Thoracic aorta (tissue), 2 donors: ENCODE results near the gene DAAM1. TPM values are rescaled to one million over a fixed set of nuclear protein-coding genes. Genes with fewer than 3 reads are reported as not detected.

ENCODE experiments used
- ATAC-seq: fragments of 150-250 bp; one replicate; pipeline ENCODE4 v1.8.0; 2017; ENCODE audit warnings: low read depth; ENCODE audit not compliant: insufficient number of reproducible peaks, low FRiP score
- DNase-seq: peaks from one replicate; pipeline ENCODE4 v3.0.0-alpha.2; 2020; ENCODE audit warnings: low spot score
- H3K27ac ChIP-seq, 2 donors: fragments of 200-600 bp; sonication (generic); 1 replicate in 1 of 2; 2 replicates in 1 of 2; pipeline ENCODE4 v1.5.1; 2016; ENCODE audit warnings: mild to moderate bottlenecking in 2 of 2, moderate library complexity in 2 of 2
- H3K27me3 ChIP-seq: fragments of 200-600 bp; sonication (generic); replicated peaks from 2 replicates; pipeline ENCODE4 v1.6.0; 2016; ENCODE audit warnings: mild to moderate bottlenecking; ENCODE audit not compliant: insufficient read depth
- H3K36me3 ChIP-seq: fragments of 200-600 bp; sonication (generic); one replicate; pipeline ENCODE4 v1.5.1; 2016
- H3K4me1 ChIP-seq, 2 donors: fragments of 200-600 bp; sonication (generic); 1 replicate in 1 of 2; 2 replicates in 1 of 2; pipeline versions ENCODE4 v1.5.1 to v1.6.0; 2016; ENCODE audit warnings: low read depth in 2 of 2, mild to moderate bottlenecking in 1 of 2; ENCODE audit not compliant: control insufficient read depth in 1 of 2
- H3K4me3 ChIP-seq: fragments of 200-600 bp; sonication (generic); 2 replicates; pipeline ENCODE4 v1.5.1; 2016; ENCODE audit warnings: mild to moderate bottlenecking
- H3K9me3 ChIP-seq: fragments of 200-600 bp; sonication (generic); 2 replicates; pipeline ENCODE4 v1.5.1; 2016
- total RNA-seq, 2 donors: library from RNA; depleted of rRNA; stranded (reverse); fragments of >200 nt; gene quantifications; one replicate each; pipeline versions ENCODE4 v1.1.0 to v1.2.3, GENCODE V29; 2016
- TF ChIP-seq, protein P1 (sequence below): fragments of 200-600 bp; sonication (generic); IDR thresholded peaks from one replicate; pipeline ENCODE4 v1.5.1; 2019; ENCODE audit warnings: antibody characterized with exemption

The DAAM1 gene
- total RNA-seq, 2 donors from 2014 or later = 35.9 to 56.6 TPM

DNA sequence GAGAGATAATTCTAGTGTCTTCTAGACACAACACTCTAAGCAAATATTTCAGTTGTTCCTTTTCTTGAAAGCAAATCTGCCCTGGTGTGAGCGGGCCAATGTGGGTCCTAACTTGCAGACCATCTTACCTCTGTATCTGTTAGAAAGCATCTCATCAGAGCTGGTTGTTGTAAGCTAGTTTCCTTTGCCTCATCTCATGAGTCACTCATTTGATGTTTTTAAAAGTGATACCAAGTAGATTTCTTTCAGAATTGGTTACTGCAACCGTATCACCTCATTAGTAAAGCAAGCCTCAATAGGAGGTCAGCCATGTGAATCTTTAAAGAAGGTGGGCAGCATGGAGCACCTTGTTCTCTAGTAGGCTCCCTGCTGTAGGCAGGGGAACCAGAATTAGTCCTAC, 78.6 kb downstream of the DAAM1 start:
- Histone ChIP-seq H3K4me1 (peaks cover 4 to 54% of the 10 kb centered on the region in 2 donors), H3K9me3 (no peaks in the 10 kb centered on the region), H3K4me3 (no peak overlapping the region), H3K36me3 (peaks cover 3% of the 10 kb centered on the region), H3K27me3 (no peaks in the 10 kb centered on the region), H3K27ac (no peak overlapping the region)
- TF ChIP-seq, protein P1, sequence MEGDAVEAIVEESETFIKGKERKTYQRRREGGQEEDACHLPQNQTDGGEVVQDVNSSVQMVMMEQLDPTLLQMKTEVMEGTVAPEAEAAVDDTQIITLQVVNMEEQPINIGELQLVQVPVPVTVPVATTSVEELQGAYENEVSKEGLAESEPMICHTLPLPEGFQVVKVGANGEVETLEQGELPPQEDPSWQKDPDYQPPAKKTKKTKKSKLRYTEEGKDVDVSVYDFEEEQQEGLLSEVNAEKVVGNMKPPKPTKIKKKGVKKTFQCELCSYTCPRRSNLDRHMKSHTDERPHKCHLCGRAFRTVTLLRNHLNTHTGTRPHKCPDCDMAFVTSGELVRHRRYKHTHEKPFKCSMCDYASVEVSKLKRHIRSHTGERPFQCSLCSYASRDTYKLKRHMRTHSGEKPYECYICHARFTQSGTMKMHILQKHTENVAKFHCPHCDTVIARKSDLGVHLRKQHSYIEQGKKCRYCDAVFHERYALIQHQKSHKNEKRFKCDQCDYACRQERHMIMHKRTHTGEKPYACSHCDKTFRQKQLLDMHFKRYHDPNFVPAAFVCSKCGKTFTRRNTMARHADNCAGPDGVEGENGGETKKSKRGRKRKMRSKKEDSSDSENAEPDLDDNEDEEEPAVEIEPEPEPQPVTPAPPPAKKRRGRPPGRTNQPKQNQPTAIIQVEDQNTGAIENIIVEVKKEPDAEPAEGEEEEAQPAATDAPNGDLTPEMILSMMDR = no peak
- DNase-seq = no peak
- no peak for ATAC-seq

DNA sequence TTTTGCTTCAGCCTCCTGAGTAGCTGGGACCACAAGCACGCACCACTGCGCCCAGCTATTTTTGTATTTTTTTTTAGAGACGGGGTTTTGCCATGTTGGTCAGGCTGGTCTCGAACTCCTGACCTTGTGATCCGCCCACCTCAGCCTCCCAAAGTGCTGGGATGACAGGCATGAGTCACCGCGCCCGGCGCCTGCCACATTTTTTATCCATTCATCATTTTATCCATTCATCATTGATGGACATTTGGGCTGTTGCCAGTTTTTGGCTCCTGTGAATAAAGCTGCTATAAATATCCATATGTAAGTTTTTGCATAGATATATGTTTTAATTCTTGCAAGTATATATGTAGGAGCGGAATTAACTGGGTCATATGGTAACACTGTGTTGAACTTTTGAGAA, 79.5 kb downstream of the DAAM1 start:
- Histone ChIP-seq H3K27ac (no peak overlapping the region), H3K4me1 (peaks cover 5 to 55% of the 10 kb centered on the region in 2 donors), H3K36me3 (peaks cover 3% of the 10 kb centered on the region)

DNA sequence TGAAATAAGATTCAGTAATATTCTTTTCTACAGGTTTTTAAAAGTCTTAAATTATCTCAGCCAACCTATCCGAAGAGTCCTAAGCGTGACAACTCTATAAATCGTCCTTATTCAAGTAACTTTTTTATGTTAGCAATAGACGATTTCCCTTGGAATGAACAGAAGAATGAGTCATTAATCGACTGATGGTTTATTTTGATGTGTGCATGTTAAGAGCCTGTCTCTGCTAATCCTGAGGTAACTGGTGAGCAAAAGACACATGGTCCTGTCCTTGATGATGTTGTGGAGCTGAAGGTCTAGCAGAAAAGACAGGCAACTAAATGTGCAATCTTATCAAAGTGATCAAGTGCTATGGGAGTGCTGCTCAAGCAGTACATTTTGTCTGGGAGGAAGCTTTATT, 80.4 kb downstream of the DAAM1 start:
- H3K4me1 ChIP-seq = peaks cover 5 to 54% of the 10 kb centered on the region in 2 donors
- DNase-seq = no peak
- TF ChIP-seq, protein P1 = no peak

More for the DNA sequence above, 79.5 kb downstream of the DAAM1 start:
- Histone ChIP-seq H3K9me3 (no peaks in the 10 kb centered on the region), H3K27me3 (no peaks in the 10 kb centered on the region), H3K4me3 (no peak overlapping the region)
- DNase-seq = no peak
- TF ChIP-seq, protein P1 = no peak
- no peak for ATAC-seq

DNA sequence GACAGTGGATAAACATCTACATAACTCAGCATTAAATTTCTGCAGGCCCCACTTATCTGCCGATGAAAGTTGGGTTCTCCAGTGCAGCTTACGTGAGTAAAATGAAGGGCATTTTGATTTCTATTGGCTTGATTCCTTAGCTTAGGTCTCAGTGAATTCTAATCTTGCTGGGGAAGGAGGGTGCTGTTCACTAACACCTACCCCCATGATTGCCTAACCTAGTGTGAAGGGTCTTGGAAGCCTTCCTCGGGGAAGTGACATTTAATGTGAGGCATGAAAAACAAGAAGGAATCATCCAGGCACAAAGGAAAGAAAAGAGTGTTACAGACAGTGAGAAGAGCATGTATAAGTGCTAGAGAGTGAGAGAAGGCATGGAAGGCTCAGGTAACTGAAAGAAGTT, 81.0 kb downstream of the DAAM1 start:
- Histone ChIP-seq H3K4me3 (no peak overlapping the region), H3K36me3 (no peaks in the 10 kb centered on the region), H3K4me1 (peaks cover 9 to 57% of the 10 kb centered on the region in 2 donors), H3K27ac (peak overlapping the region in 1 of 2 donors; percentile 36), H3K9me3 (no peaks in the 10 kb centered on the region), H3K27me3 (no peaks in the 10 kb centered on the region)
- DNase-seq = no peak
- TF ChIP-seq, protein P1 = no peak
- no peak for ATAC-seq

More for the DNA sequence above, 80.4 kb downstream of the DAAM1 start:
- Histone ChIP-seq H3K4me3 (no peak overlapping the region), H3K27me3 (no peaks in the 10 kb centered on the region), H3K9me3 (no peaks in the 10 kb centered on the region), H3K27ac (no peak overlapping the region), H3K36me3 (no peaks in the 10 kb centered on the region)
- ATAC-seq = no peak

DNA sequence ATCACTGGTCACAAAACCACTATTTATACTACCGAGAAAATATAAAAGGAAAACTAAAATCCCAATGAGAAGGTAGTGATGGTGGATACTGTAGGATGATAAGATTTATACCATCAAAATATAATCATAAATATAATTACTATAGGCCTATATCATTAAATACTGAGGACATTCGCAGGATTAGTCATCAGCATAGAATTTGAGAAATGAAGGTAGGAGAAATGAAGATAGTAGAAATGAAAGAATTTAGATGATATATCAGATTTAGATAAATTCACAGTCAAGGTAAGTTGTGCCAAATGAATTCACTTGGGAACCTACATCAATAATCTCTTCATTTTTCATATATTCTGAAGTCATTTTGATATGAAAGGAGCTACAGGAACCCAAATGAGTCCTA, 82.8 kb downstream of the DAAM1 start:
- peak overlapping the region; percentile 19 to 36 for H3K27ac ChIP-seq
- H3K36me3 ChIP-seq = no peaks in the 10 kb centered on the region
- H3K4me1 ChIP-seq = peaks cover 25 to 75% of the 10 kb centered on the region in 2 donors
- no peak for DNase-seq
- ATAC-seq = no peak
- H3K4me3 ChIP-seq = no peak overlapping the region
- TF ChIP-seq, protein P1 = no peak
- H3K27me3 ChIP-seq = no peaks in the 10 kb centered on the region
- H3K9me3 ChIP-seq = no peaks in the 10 kb centered on the region
